Loucy (cell line): ENCODE measurements around the gene DNAJC24.

Experiments
- H2AFZ ChIP-seq: fragments of 200-600 bp; sonication (generic); 2 replicates; pipeline ENCODE4 v1.6.0; 2016; ENCODE audit warnings: antibody characterized with exemption, mild to moderate bottlenecking, low read length, moderate library complexity
- H3F3A ChIP-seq: fragments of 200-600 bp; 2 replicates; pipeline ENCODE4 v1.6.0; 2016; ENCODE audit warnings: antibody characterized with exemption, low read depth, mild to moderate bottlenecking
- H3K27me3 ChIP-seq: fragments of 200-600 bp; sonication (generic); 2 replicates; pipeline ENCODE4 v1.6.1; 2014; ENCODE audit warnings: low read length, mild to moderate bottlenecking; ENCODE audit not compliant: insufficient read depth, poor library complexity, severe bottlenecking
- H3K36me3 ChIP-seq: fragments of 200-600 bp; sonication (generic); 2 replicates; pipeline ENCODE4 v1.6.1; 2016; ENCODE audit warnings: low read length; ENCODE audit not compliant: insufficient read depth
- H3K4me1 ChIP-seq: fragments of 200-600 bp; sonication (generic); 2 replicates; pipeline ENCODE4 v1.5.1; 2014; ENCODE audit warnings: low read length, mild to moderate bottlenecking; ENCODE audit not compliant: insufficient read depth, poor library complexity, severe bottlenecking
- H3K4me2 ChIP-seq: fragments of 200-600 bp; sonication (generic); 2 replicates; pipeline ENCODE4 v1.6.0; 2014; ENCODE audit warnings: antibody characterized with exemption, low read length, low read depth, mild to moderate bottlenecking; ENCODE audit not compliant: poor library complexity, severe bottlenecking
- H3K4me3 ChIP-seq: fragments of 200-600 bp; sonication (generic); 2 replicates; pipeline ENCODE4 v1.5.1; 2014; ENCODE audit warnings: low read length, mild to moderate bottlenecking, mixed read lengths; ENCODE audit not compliant: poor library complexity, severe bottlenecking
- H3K79me2 ChIP-seq: fragments of 200-600 bp; sonication (generic); 2 replicates; pipeline ENCODE4 v1.6.1; 2014; ENCODE audit warnings: low read length; ENCODE audit not compliant: insufficient read depth
- H3K9ac ChIP-seq: fragments of 200-600 bp; sonication (generic); 2 replicates; pipeline ENCODE4 v1.6.0; 2014; ENCODE audit warnings: mild to moderate bottlenecking, low read depth, low read length, moderate library complexity; ENCODE audit not compliant: poor library complexity, severe bottlenecking
- H3K9me2 ChIP-seq: fragments of 200-600 bp; sonication (generic); replicated peaks from 2 replicates; pipeline ENCODE4 v1.6.1; 2016; ENCODE audit warnings: low read depth, low read length, mixed read lengths
- H3K9me3 ChIP-seq: fragments of 200-600 bp; sonication (generic); 2 replicates; pipeline ENCODE4 v1.6.1; 2014; ENCODE audit warnings: mild to moderate bottlenecking, antibody characterized with exemption, low read length, low read depth; ENCODE audit not compliant: insufficient read depth
- H4K20me1 ChIP-seq: fragments of 200-600 bp; sonication (generic); 2 replicates; pipeline ENCODE4 v1.6.0; 2014; ENCODE audit warnings: antibody characterized with exemption, low read length, mild to moderate bottlenecking; ENCODE audit not compliant: insufficient read depth, poor library complexity, severe bottlenecking
- EZH2phosphoT487 ChIP-seq: fragments of 200-600 bp; IDR thresholded peaks from 2 replicates; pipeline ENCODE4 v1.6.1; 2018; ENCODE audit warnings: antibody characterized with exemption, mild to moderate bottlenecking, moderate library complexity, borderline replicate concordance
- TF ChIP-seq, protein P1 (sequence below): fragments of 200-600 bp; sonication (generic); conservative IDR thresholded peaks from 2 replicates; pipeline ENCODE4 v1.5.1; 2014; ENCODE audit warnings: mild to moderate bottlenecking, antibody characterized with exemption, low read length

Gene DNAJC24

DNA sequence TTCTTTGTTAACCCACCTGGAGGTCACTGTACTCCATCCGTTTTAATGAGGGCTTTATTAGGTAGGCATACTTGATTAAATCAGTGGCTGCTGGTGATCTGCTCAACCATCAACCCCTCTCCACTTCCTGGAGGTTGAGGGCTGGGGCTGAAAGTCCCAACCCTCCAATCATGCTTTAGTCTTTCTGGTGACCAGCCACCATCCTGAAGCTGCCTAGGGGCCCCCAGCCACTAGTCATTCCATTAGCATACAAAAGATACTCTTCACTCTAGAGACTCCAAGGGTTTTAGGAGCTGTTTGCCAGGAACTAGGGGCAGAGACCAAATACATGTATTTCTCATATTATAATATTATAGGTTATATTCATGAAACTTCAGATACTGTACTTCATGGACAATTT is 13.5 kb downstream of the DNAJC24 start:
- H4K20me1 ChIP-seq, result no peaks in the 10 kb centered on the region
- H3K79me2 ChIP-seq, result no peaks in the 10 kb centered on the region
- H3K4me2 ChIP-seq, result no peak overlapping the region
- no peaks in the 10 kb centered on the region for H3K9me2 ChIP-seq
- H3K4me1 ChIP-seq, result peaks cover 8% of the 10 kb centered on the region
- no peaks in the 10 kb centered on the region for H3F3A ChIP-seq
- no peaks in the 10 kb centered on the region for H3K9me3 ChIP-seq
- no peaks in the 10 kb centered on the region for H3K36me3 ChIP-seq
- no peak overlapping the region for H3K9ac ChIP-seq
- no peaks in the 10 kb centered on the region for H3K27me3 ChIP-seq
- H3K4me3 ChIP-seq, result no peak overlapping the region
- H2AFZ ChIP-seq, result no peak overlapping the region
- TF ChIP-seq EZH2phosphoT487, result no peak
- TF ChIP-seq, protein P1, sequence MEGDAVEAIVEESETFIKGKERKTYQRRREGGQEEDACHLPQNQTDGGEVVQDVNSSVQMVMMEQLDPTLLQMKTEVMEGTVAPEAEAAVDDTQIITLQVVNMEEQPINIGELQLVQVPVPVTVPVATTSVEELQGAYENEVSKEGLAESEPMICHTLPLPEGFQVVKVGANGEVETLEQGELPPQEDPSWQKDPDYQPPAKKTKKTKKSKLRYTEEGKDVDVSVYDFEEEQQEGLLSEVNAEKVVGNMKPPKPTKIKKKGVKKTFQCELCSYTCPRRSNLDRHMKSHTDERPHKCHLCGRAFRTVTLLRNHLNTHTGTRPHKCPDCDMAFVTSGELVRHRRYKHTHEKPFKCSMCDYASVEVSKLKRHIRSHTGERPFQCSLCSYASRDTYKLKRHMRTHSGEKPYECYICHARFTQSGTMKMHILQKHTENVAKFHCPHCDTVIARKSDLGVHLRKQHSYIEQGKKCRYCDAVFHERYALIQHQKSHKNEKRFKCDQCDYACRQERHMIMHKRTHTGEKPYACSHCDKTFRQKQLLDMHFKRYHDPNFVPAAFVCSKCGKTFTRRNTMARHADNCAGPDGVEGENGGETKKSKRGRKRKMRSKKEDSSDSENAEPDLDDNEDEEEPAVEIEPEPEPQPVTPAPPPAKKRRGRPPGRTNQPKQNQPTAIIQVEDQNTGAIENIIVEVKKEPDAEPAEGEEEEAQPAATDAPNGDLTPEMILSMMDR, result no peak

DNA sequence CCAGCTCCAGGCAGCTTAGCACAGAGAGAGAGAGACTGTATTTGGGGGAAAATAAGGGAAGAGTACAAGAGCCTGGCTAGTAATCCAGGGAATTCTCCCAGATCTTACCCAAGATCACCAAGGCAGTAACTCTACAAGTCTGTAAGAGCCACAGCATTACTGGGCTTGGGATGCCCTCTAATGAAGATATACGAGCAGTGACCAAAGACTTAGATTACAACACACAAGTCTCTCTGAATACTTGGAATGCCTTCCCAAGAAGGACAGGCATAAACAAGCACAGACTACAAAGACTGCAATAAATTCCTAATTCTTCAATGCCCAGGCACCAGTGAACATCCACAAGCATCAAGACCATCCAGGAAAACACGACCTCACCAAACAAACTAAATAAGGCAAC is 17.7 kb downstream of the DNAJC24 start:
- no peak overlapping the region for H3K9ac ChIP-seq

DNA sequence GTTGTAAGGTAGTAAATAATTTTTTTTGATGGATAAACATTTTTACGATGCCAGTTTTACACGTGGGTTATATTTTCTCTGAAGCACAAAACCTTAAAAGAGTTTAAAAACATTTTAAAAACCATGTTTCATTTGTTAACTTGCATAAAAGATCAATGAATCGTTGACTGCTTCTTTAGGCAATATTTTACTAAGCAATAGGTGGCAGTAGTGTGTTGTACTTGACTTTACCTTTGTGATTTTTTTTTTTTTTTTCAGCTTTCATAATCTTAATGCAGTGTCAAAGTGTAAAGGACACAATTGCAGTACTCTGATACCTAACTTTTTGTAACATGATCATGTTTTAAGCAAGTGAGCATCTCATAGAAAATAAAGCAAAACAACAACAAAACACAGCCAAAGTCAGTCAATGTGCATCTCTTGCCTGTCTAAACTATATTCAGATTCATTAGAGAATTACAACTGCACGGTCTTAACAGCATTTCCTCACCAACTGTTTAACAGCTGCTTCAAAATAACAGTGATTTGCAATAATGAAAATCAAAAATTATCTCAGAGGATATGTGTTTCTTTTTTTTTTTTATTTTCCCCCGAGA is 27.7 kb downstream of the DNAJC24 start:
- no peaks in the 10 kb centered on the region for H3K9me2 ChIP-seq
- no peak overlapping the region for H2AFZ ChIP-seq
- H3F3A ChIP-seq, result no peaks in the 10 kb centered on the region
- no peaks in the 10 kb centered on the region for H3K79me2 ChIP-seq
- TF ChIP-seq, protein P1, result peak; percentile 84
- TF ChIP-seq EZH2phosphoT487, result no peak
- H3K4me2 ChIP-seq, result no peak overlapping the region
- H3K4me1 ChIP-seq, result no peaks in the 10 kb centered on the region
- H3K27me3 ChIP-seq, result no peaks in the 10 kb centered on the region
- H3K9me3 ChIP-seq, result no peaks in the 10 kb centered on the region
- no peaks in the 10 kb centered on the region for H4K20me1 ChIP-seq
- H3K9ac ChIP-seq, result no peak overlapping the region
- no peak overlapping the region for H3K4me3 ChIP-seq
- no peaks in the 10 kb centered on the region for H3K36me3 ChIP-seq

More for the DNA sequence above, 17.7 kb downstream of the DNAJC24 start:
- H3K9me3 ChIP-seq, result no peaks in the 10 kb centered on the region
- H3K9me2 ChIP-seq, result no peaks in the 10 kb centered on the region
- H3F3A ChIP-seq, result no peaks in the 10 kb centered on the region
- H3K4me1 ChIP-seq, result peaks cover 8% of the 10 kb centered on the region
- H3K27me3 ChIP-seq, result no peaks in the 10 kb centered on the region
- no peak overlapping the region for H3K4me3 ChIP-seq
- H3K79me2 ChIP-seq, result no peaks in the 10 kb centered on the region
- no peak for TF ChIP-seq EZH2phosphoT487
- TF ChIP-seq, protein P1, result no peak
- no peaks in the 10 kb centered on the region for H3K36me3 ChIP-seq
- no peak overlapping the region for H2AFZ ChIP-seq
- no peaks in the 10 kb centered on the region for H4K20me1 ChIP-seq
- H3K4me2 ChIP-seq, result no peak overlapping the region
